ENCODE measurements around the gene USP12. TPM values are rescaled to one million over a fixed set of nuclear protein-coding genes. Genes with fewer than 3 reads are reported as not detected.
A peak's percentile ranks its signal among the peaks of the same experiment; 100 is the strongest.

USP12 gene
- total RNA-seq, 3 donors from 2014 or later (not counting 1 experiment from before 2014, with no cell fraction given), result 44.3 to 55.3 (median 50.9) TPM

GRCh38 chr13:27158335-27158734 is 13.3 kb downstream of the USP12 start:
- H3K27me3 Mint-ChIP-seq (ENCODE audit: low read depth in 2 of 2), result no peaks in the 10 kb centered on the region
- H3K9me3 ChIP-seq (ENCODE audit: control insufficient read depth, insufficient read depth, low read length), result no peaks in the 10 kb centered on the region
- ATAC-seq (no peak), DNase-seq (no peak)
- no peaks in the 10 kb centered on the region for H3K27me3 ChIP-seq (ENCODE audit: control insufficient read depth, insufficient read depth, low read length)
- 100% methylated on average over 4 of the region's 5 CpGs for WGBS (ENCODE audit: insufficient coverage)
- intact Hi-C loops (cut with micrococcal nuclease), result no loop called here
- no peak for TF ChIP-seq CTCF (IDR thresholded peaks at IDR 0.05)
- H3K27ac ChIP-seq (ENCODE audit: low read length), result no peak overlapping the region
- no peaks in the 10 kb centered on the region for H3K4me1 ChIP-seq (ENCODE audit: control insufficient read depth, insufficient read depth, low read length)
- no peaks in the 10 kb centered on the region for H3K36me3 ChIP-seq (ENCODE audit: control insufficient read depth, insufficient read depth, low read length)
- peaks cover 47 to 62% of the 10 kb centered on the region in 2 donors for H3K4me1 Mint-ChIP-seq
- H3K36me3 Mint-ChIP-seq, result no peaks in the 10 kb centered on the region
- H3K9me3 Mint-ChIP-seq, result no peaks in the 10 kb centered on the region
- H3K27ac Mint-ChIP-seq, result no peak overlapping the region
- no peak overlapping the region for H3K4me3 ChIP-seq (ENCODE audit: low read length)
- no peak overlapping the region for H3K4me3 Mint-ChIP-seq

GRCh38 chr13:27151798-27152599 is 19.6 kb downstream of the USP12 start:
- Mint-ChIP-seq H3K9me3 (no peaks in the 10 kb centered on the region), H3K36me3 (no peaks in the 10 kb centered on the region), H3K4me3 (no peak overlapping the region), H3K27ac (peak overlapping the region in 1 of 2 donors; percentile 37), H3K4me1 (peaks cover 33 to 49% of the 10 kb centered on the region in 2 donors), H3K27me3 (ENCODE audit: low read depth in 2 of 2) (no peaks in the 10 kb centered on the region)
- peaks cover 6% of the 10 kb centered on the region for H3K4me1 ChIP-seq (ENCODE audit: control insufficient read depth, insufficient read depth, low read length)
- H3K27ac ChIP-seq (ENCODE audit: low read length), result no peak overlapping the region
- intact Hi-C loops (cut with micrococcal nuclease), result no loop called here
- H3K9me3 ChIP-seq (ENCODE audit: control insufficient read depth, insufficient read depth, low read length), result no peaks in the 10 kb centered on the region
- H3K27me3 ChIP-seq (ENCODE audit: control insufficient read depth, insufficient read depth, low read length), result no peaks in the 10 kb centered on the region
- WGBS (ENCODE audit: insufficient coverage), result 80% methylated on average over 3 of the region's 4 CpGs
- no peak overlapping the region for H3K4me3 ChIP-seq (ENCODE audit: low read length)
- no peak for ATAC-seq
- TF ChIP-seq CTCF (IDR thresholded peaks at IDR 0.05), result no peak
- no peak for DNase-seq
- H3K36me3 ChIP-seq (ENCODE audit: control insufficient read depth, insufficient read depth, low read length), result no peaks in the 10 kb centered on the region

DNA sequence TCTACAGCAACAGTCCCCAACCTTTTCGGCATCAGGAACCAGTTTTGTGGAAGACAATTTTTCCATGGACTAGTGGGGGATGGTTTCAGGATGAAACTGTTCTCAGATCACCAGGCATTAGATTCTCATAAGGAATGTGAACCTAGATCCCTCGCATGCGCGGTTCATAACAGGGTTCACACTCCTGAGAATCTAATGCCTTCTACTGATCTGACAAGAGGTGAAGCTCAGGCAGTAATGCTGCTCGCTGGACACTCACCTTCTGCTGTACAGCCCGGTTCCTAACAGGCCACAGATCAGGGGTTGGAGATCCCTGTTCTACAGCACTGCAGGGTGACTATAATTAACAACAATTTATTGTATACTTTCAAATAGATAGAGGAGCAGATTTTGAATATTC is 21.9 kb downstream of the USP12 start:
- no peak overlapping the region for H3K27ac ChIP-seq (ENCODE audit: low read length)
- H3K4me1 ChIP-seq (ENCODE audit: control insufficient read depth, insufficient read depth, low read length), result peaks cover 6% of the 10 kb centered on the region
- WGBS (ENCODE audit: insufficient coverage), result over 99% methylated on average over 5 of the region's 6 CpGs
- H3K27ac Mint-ChIP-seq, result no peak overlapping the region
- H3K27me3 ChIP-seq (ENCODE audit: control insufficient read depth, insufficient read depth, low read length), result no peaks in the 10 kb centered on the region
- H3K4me1 Mint-ChIP-seq, result peaks cover 47 to 54% of the 10 kb centered on the region in 2 donors
- no peak overlapping the region for H3K4me3 ChIP-seq (ENCODE audit: low read length)
- ATAC-seq (no peak), DNase-seq (no peak)
- no peak overlapping the region for H3K4me3 Mint-ChIP-seq
- no peaks in the 10 kb centered on the region for H3K36me3 ChIP-seq (ENCODE audit: control insufficient read depth, insufficient read depth, low read length)
- no peaks in the 10 kb centered on the region for H3K9me3 Mint-ChIP-seq
- no peaks in the 10 kb centered on the region for H3K27me3 Mint-ChIP-seq (ENCODE audit: low read depth in 2 of 2)
- intact Hi-C loops (cut with micrococcal nuclease), result no loop called here
- no peaks in the 10 kb centered on the region for H3K36me3 Mint-ChIP-seq
- no peak for TF ChIP-seq CTCF (IDR thresholded peaks at IDR 0.05)
- no peaks in the 10 kb centered on the region for H3K9me3 ChIP-seq (ENCODE audit: control insufficient read depth, insufficient read depth, low read length)

GRCh38 chr13:27148900-27149299 is 22.7 kb downstream of the USP12 start:
- H3K4me3 ChIP-seq (ENCODE audit: low read length), result no peak overlapping the region
- whole genome bisulfite sequencing (ENCODE audit: insufficient coverage), result 71% methylated on average over 3 of the region's 6 CpGs
- H3K27ac Mint-ChIP-seq, result no peak overlapping the region
- DNase-seq (no peak), ATAC-seq (no peak)
- no peaks in the 10 kb centered on the region for H3K36me3 Mint-ChIP-seq
- H3K9me3 Mint-ChIP-seq, result no peaks in the 10 kb centered on the region
- intact Hi-C loops (cut with micrococcal nuclease), result no loop called here
- H3K27ac ChIP-seq (ENCODE audit: low read length), result no peak overlapping the region
- H3K4me1 Mint-ChIP-seq, result peaks cover 40 to 51% of the 10 kb centered on the region in 2 donors
- no peaks in the 10 kb centered on the region for H3K27me3 ChIP-seq (ENCODE audit: control insufficient read depth, insufficient read depth, low read length)
- no peaks in the 10 kb centered on the region for H3K27me3 Mint-ChIP-seq (ENCODE audit: low read depth in 2 of 2)
- no peak overlapping the region for H3K4me3 Mint-ChIP-seq
- TF ChIP-seq CTCF (IDR thresholded peaks at IDR 0.05), result no peak
- H3K36me3 ChIP-seq (ENCODE audit: control insufficient read depth, insufficient read depth, low read length), result no peaks in the 10 kb centered on the region
- no peaks in the 10 kb centered on the region for H3K9me3 ChIP-seq (ENCODE audit: control insufficient read depth, insufficient read depth, low read length)
- peaks cover 6% of the 10 kb centered on the region for H3K4me1 ChIP-seq (ENCODE audit: control insufficient read depth, insufficient read depth, low read length)

Measured in natural killer cell (primary cell).